Measurements from ENCODE around the gene CRACR2B.

The CRACR2B gene

GRCh38 chr11:794766-795633 is 32.7 kb upstream of the CRACR2B start:
- no peak for DNase-seq (ENCODE audit: low read depth)

GRCh38 chr11:795634-796564 is 31.8 kb upstream of the CRACR2B start:
- DNase-seq (ENCODE audit: low read depth): no peak

DNA sequence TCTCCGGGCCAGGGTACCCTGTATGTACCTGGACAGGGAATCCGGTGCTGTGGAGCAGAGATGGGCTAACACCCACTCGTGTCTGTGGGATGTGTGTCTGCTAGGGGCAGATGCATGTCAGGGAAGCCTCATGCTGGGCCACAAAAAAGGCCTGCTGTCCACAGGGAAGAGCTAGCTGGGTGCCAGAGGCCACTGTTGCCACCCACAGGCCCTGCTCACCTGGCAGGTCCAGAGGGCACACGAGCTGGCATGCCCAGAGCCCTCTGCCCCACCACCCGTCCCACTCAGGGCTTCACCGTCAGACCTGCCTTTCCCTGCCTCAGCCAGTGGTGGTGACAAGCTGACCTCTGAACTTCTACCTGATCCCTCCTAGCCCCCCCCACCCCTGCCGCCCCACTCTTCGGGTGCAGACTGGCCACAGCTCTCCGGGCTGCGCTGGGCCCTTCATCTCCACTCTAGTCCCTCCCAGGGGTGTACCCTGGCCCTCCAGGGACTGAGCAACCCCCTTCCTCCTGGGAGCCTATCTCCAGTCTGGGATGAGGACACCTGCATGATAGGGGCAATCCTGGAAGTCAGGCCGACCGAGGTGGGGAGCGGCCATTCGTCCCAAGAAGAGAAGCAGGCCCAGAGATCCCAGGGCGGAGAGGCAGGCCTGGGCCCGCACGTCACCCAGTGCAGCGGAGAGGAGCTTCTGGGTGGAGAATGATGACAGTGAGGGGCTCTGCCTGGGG is 31.0 kb upstream of the CRACR2B start:
- DNase-seq (ENCODE audit: low read depth): no peak

DNA sequence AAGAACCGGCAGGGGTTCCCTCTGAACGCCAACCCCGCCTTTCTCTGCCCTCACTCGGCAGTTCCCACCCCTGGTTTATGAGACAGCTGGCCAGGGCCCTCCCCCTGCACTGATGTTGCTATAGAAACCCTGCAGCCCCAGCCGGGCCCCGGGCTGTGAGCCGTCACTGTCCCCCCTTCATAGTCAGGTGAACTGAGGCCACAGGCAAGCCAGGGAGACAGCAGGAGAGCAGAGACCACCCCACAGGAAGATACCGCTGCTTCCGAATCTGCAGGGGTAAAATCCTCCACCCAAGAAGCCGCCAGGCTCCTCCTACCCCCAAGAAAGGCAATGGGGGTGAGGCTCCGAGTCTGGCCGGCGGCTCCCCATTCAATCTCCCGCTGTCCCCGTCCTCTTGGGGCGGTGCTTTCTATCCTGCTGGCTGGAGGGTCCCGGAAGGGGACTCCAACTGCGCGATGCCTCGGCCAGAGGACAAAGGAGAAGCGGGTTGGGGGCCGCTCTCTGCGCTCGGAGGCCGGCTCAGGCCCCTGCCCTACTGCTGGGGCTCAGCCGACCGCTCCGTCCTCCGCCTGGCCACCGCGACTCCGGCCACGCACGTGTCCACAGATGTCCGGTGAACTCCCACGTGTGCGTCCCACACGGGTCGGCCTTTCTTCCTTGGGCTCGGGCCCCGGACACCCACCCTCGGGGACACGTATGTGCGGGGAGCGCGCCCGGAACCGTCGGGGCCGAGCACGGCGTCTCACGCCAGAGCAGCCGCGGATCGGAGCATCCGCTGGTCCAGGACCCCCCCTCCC is 30.2 kb upstream of the CRACR2B start:
- DNase-seq (ENCODE audit: low read depth): peak; percentile 53

DNA sequence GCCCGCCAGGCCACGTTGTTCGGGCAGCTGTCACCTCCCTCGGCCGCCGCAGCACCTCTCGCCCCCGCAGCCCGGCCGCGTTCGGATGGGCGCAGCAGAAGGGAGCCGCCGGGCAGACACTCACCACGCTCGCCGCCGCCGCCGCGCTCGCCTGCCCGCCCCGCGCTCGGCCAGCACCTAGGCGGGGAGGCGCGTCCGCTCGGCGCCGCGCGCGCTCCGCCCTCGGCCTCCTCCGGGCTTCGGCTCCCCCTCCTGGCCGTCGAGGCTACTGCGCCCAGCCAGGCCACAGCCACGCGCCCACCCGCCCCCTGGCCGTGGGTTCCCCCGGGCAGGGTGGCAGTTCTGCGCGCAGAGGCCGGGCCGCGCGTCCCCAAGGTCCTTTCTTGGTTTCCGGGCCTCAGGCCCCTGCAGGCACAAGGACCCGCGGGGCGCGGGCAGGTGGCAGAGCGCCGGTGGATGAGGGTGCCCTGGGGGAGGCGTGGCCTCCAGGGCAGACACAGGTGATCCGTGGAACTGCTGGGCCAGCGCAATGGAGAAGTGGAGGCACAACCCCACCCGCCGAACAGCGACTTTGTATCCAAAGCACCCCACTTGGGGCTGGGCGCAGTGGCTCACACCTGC is 29.5 kb upstream of the CRACR2B start, which contains the start of gene SLC25A22:
SLC25A22 (minus strand) TSS at position 189 of the 621 bp plus-strand sequence. CDS start 3,275 bp downstream, outside the sequence.
- no peak for DNase-seq (ENCODE audit: low read depth)

- DNase-seq (ENCODE audit: low read depth): no peak
Measured at GRCh38 chr11:799641-800316, 27.9 kb upstream of the CRACR2B start.

DNA sequence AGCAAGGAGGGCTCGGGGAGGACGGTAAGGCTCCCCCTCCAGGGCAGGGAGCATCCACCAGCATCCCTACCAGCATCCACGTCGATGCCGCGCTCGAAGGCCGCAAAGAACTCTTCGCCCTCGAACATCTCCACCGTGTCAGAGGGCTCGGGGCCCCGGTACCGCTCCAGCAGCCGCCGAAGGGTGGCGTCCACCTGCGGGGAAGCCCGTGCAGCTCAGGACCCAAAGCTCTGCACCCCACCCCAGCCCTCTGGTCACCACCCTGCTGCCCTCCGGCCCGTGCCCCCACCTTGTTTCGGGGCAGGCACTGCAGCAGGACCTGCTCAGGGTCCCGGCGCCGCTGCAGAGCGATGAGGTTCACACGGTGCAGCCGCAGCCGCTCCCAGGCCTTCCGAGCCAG is 27.2 kb upstream of the CRACR2B start:
- DNase-seq (ENCODE audit: low read depth): no peak

DNA sequence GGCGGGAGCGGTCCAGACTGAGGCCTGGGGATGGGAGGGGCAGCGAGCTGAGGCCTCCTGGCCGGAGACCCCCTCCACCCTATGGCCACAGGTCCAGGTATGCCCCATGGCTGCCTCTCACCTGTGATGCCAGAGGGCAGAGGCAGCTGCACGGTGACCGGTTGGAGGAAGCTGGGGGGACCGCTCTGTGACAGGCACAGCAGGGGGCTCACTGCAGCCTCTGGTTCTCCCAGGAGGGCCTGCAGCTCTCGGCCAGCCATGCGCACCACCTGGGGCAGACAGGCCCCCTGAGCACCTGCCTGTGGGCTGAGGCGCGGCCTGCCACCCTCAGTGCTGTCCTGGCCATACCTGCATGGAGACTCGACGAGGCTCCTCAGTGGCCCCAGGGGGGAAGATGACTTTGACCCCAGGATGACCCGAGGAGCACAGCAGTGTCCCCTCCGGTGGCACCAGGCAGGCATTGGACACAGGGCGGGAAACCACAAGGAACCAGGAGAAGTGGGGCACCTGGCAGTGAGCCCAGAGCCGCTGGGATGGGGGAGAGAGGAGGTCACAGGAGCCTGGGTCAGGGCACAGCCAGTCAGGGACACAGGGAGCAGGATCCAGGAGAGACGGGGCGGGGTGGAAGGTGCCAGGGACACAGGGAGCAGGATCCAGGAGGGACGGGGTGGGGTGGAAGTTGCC is 26.5 kb upstream of the CRACR2B start:
- no peak for DNase-seq (ENCODE audit: low read depth)

DNA sequence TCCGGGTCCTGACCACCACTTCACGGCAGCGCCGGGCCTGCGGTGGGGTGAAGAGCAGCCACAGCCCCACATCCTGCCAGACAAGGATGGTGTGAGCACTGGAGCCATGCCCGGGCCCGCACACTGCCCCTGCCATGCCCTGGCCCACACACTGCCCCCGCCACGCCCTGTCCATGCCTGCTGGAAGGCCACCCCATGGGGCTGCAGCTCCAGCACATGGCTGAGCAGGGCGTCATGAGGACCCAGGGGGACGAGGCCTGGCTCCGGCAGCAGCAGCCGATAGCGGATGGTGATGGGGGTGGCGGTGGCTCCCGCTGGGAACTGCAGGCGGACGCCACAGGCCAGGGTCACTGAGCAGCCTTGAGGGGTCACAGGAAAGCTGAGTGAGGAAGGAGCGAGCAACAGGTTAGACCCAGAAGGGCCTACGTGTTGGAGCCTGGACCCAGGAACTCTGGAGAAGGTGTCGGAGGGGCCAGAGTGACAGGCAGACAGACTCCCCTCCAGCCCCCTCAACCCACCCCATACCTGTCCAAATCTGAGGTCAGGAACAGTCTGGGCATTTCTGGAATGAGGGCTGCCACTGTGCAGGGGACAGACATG is 25.6 kb upstream of the CRACR2B start:
- DNase-seq (ENCODE audit: low read depth): no peak

GRCh38 chr11:802693-803466 is 24.8 kb upstream of the CRACR2B start:
- no peak for DNase-seq (ENCODE audit: low read depth)

- no peak for DNase-seq (ENCODE audit: low read depth)
Measured at GRCh38 chr11:803467-803742, 24.3 kb upstream of the CRACR2B start.

GRCh38 chr11:803770-804598 is 23.7 kb upstream of the CRACR2B start:
- DNase-seq (ENCODE audit: low read depth): no peak

DNA sequence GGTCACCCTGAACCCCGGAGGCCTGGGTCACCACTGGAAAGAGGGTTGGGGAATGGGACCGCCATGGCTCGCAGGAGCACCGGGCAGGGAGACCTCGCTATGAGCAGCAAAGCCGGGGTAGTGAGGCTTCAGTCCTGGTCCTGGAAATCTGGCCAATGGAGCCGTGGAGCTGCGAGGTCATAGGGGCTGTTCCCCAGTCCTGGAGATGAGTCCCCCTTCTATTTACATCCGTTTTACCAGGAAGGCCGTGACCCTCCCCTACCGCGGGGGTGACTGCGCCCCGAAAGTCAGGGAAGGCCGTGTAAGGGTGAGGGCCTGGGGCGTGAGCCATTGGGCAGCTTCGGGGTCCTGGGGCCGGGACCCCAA is 23.1 kb upstream of the CRACR2B start:
- no peak for DNase-seq (ENCODE audit: low read depth)

DNA sequence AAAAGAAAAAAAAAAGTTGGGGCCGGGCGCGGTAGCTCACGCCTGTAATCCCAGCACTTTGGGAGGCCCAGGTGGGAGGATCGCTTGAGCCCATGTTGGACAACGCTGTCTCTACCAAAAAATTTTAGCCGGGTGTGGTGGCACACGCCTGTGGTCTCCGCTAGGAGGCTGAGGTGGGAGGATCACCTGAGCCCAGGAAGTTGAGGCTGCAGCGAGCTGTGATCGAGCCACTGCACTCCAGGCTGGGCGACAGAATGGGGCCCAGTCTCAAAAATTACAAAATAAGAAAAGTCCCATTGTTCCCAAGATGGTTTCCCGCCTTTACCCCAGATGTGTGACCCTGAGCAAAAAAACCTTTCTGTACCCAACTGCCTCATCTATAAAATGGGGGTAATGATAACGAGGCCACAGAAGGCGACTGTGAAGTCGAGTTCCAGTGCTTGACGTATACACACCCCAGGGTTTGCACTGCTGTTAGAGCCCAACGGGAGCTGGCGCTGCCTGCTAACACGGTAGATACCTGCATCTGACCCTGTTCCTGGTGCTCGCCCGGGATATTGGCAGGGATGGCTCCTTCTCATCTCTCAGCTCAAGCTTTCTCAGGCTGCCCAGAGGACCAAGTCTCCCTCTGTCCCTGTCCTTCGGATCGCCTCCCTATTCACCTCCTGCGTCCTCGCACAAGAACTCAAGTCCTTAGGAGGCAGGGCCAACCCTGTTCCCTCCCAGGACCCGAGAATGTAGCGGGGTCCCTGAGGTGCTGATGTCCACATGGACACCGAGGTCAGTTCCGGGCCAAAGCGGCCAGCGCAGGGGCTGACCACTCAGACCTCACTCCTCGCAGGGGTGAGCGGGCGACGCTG is 19.1 kb upstream of the CRACR2B start:
- no peak for DNase-seq (ENCODE audit: low read depth)

GRCh38 chr11:809287-810039 is 18.3 kb upstream of the CRACR2B start, which contains the start of gene RPLP2:
RPLP2 (plus strand) TSS chr11:809967; CDS start chr11:810235, 268 bp downstream.
- peak; percentile 79 for DNase-seq (ENCODE audit: low read depth)

DNA sequence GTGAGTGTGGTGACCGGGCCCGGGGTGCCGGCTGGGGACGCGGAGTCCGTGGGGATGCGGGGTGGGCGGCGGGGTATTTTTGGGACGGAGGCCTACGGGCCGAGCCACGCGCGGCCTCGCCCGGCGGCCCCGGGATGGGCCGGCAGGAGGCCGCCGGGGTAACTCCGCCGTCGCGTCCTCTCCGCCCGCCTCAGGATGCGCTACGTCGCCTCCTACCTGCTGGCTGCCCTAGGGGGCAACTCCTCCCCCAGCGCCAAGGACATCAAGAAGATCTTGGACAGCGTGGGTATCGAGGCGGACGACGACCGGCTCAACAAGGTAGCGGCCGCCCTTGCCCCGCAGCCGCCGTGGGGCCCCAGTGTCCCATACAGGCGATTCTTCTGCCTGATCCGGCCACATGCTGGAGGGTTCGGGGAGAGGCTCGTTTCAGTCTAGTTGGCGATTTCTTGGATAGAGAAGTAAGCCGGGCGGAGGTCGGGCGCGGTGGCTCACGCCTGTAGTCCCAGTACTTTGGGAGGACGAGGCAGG is 17.6 kb upstream of the CRACR2B start:
- no peak for DNase-seq (ENCODE audit: low read depth)

Data from non-pigmented ciliary epithelial cell (primary cell).